HL-60 (cell line): Measurements from ENCODE around the gene ABCA2.

ENCODE experiments used
- TF ChIP-seq, protein P1 (sequence below): IDR thresholded peaks from one replicate; pipeline ENCODE4 v1.5.1; 2011; ENCODE audit warnings: low read length, control low read depth, inconsistent platforms; ENCODE audit not compliant: insufficient read depth
- TF ChIP-seq, protein P2 (sequence below): IDR thresholded peaks from 2 replicates; pipeline ENCODE4 v1.6.1; 2012; ENCODE audit warnings: low read depth; ENCODE audit not compliant: insufficient replicate concordance

DNA sequence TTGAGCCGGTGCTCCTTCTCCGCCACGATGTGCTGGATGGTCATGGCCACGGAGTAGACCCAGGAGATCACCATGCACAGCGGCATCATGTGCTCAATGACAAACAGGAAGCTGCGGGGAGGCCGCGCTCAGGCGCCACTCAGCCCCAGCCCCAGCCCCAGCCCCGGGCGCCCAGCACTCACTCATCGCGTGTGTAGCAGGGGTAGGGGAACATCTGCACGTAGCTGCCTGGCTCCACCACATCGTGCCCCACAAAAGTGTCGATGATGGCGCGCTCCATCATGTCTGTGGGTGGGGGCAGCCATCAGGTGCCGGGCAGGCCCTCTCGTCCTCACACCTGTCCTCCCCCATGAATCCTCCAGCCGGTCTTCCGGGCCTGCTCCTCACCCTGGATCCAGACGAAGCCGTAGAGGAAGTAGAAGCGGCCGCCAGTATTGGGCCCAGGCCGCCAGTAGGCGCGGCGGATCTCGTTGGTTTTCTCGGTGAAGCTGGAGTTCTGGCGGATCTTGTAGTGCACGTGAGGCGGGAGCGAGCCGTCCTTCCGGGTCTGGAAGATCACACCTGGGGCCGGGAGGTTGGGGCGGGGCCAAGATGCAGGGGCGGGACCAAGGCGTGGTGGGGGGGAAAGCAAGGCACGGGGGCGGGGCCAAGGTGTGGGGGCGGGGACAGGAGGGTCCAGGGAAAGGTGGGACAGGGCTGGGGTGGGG, 10.1 kb downstream of the ABCA2 start:
- TF ChIP-seq, protein P1, sequence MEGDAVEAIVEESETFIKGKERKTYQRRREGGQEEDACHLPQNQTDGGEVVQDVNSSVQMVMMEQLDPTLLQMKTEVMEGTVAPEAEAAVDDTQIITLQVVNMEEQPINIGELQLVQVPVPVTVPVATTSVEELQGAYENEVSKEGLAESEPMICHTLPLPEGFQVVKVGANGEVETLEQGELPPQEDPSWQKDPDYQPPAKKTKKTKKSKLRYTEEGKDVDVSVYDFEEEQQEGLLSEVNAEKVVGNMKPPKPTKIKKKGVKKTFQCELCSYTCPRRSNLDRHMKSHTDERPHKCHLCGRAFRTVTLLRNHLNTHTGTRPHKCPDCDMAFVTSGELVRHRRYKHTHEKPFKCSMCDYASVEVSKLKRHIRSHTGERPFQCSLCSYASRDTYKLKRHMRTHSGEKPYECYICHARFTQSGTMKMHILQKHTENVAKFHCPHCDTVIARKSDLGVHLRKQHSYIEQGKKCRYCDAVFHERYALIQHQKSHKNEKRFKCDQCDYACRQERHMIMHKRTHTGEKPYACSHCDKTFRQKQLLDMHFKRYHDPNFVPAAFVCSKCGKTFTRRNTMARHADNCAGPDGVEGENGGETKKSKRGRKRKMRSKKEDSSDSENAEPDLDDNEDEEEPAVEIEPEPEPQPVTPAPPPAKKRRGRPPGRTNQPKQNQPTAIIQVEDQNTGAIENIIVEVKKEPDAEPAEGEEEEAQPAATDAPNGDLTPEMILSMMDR, result no peak
- TF ChIP-seq, protein P2, sequence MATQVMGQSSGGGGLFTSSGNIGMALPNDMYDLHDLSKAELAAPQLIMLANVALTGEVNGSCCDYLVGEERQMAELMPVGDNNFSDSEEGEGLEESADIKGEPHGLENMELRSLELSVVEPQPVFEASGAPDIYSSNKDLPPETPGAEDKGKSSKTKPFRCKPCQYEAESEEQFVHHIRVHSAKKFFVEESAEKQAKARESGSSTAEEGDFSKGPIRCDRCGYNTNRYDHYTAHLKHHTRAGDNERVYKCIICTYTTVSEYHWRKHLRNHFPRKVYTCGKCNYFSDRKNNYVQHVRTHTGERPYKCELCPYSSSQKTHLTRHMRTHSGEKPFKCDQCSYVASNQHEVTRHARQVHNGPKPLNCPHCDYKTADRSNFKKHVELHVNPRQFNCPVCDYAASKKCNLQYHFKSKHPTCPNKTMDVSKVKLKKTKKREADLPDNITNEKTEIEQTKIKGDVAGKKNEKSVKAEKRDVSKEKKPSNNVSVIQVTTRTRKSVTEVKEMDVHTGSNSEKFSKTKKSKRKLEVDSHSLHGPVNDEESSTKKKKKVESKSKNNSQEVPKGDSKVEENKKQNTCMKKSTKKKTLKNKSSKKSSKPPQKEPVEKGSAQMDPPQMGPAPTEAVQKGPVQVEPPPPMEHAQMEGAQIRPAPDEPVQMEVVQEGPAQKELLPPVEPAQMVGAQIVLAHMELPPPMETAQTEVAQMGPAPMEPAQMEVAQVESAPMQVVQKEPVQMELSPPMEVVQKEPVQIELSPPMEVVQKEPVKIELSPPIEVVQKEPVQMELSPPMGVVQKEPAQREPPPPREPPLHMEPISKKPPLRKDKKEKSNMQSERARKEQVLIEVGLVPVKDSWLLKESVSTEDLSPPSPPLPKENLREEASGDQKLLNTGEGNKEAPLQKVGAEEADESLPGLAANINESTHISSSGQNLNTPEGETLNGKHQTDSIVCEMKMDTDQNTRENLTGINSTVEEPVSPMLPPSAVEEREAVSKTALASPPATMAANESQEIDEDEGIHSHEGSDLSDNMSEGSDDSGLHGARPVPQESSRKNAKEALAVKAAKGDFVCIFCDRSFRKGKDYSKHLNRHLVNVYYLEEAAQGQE, result no peak
